ENCODE measurements around the gene DHRS7B.

Gene DHRS7B

DNA sequence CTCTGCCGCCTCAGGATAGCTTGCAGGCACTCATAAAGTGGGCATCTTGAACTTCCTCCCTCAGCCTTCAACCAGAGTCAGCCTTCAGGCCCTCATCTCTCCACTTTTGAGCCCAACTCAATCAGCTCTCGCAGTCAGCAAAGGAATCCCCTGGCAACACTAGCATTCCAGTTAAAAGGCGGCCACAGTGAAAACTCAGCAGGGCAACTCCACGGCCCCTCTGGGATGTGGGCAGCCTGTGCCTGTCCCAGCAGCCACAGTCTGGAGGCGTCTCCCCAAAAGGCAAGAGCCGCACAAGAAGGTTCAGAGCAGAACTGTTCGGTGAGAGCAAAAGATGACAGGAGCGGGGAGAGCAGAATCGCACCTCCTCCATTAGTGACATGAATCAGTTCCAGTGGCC lies 78.2 kb downstream of the DHRS7B start:
- Mint-ChIP-seq H3K4me3 (no peak overlapping the region), H3K36me3 (peaks cover 2% of the 10 kb centered on the region), H3K9me3 (no peaks in the 10 kb centered on the region), H3K27ac (no peak overlapping the region), H3K4me1 (peaks cover 27% of the 10 kb centered on the region), H3K27me3 (no peaks in the 10 kb centered on the region)
- DNase-seq (ENCODE audit: low spot score in 2 of 2): no peak
- ATAC-seq (ENCODE audit: low read depth): no peak

- H3K4me1 Mint-ChIP-seq: peaks cover 27% of the 10 kb centered on the region
- H3K27ac Mint-ChIP-seq: no peak overlapping the region
- ATAC-seq (ENCODE audit: low read depth): no peak
- H3K9me3 Mint-ChIP-seq: no peaks in the 10 kb centered on the region
- no peaks in the 10 kb centered on the region for H3K27me3 Mint-ChIP-seq
- DNase-seq (ENCODE audit: low spot score in 2 of 2): no peak
- peaks cover 3% of the 10 kb centered on the region for H3K36me3 Mint-ChIP-seq
- no peak overlapping the region for H3K4me3 Mint-ChIP-seq
Observed at GRCh38 chr17:21208352-21208751, 81.6 kb downstream of the DHRS7B start.

GRCh38 chr17:21209511-21210175 lies 82.9 kb downstream of the DHRS7B start:
- Mint-ChIP-seq H3K36me3 (peaks cover 5% of the 10 kb centered on the region), H3K4me1 (peaks cover 25% of the 10 kb centered on the region), H3K9me3 (no peaks in the 10 kb centered on the region), H3K27me3 (no peaks in the 10 kb centered on the region), H3K27ac (no peak overlapping the region), H3K4me3 (no peak overlapping the region)
- ATAC-seq (ENCODE audit: low read depth): no peak
- no peak for DNase-seq (ENCODE audit: low spot score in 2 of 2)

DNA sequence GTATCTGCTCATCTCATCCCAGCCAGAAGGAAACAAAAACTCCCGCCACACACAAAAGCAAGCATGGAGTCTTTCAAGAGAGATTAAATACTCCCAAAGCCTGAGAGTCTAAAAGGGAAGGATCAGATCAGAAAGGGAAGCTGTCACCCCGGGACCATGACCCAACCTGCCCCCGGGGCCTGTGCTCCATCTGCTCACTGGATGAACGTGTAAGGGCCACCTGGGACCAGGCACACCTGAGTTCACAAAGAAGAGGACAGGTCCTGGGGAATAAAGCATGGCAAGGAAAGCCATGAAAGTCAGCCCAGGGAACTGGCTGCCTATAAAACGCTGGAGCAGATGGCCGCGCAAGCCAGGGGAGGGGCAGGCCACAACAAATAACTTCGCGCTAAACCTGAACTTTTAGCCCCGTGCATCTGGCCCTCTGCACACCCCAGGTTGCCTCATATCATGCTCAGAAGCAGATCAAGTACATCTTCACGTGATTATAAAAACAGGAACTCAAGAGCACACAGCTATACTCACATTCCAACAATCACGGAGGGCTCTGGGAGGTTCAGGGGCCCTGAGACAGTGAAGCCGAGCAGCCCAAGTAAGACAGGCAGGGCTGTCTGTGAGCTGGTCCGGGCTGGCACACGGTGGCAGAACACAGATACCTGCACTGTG lies 83.8 kb downstream of the DHRS7B start:
- H3K27ac Mint-ChIP-seq: no peak overlapping the region
- ATAC-seq (ENCODE audit: low read depth) (no peak), DNase-seq (ENCODE audit: low spot score in 2 of 2) (no peak)
- H3K4me1 Mint-ChIP-seq: peaks cover 23% of the 10 kb centered on the region
- H3K36me3 Mint-ChIP-seq: peaks cover 5% of the 10 kb centered on the region
- no peak overlapping the region for H3K4me3 Mint-ChIP-seq
- H3K27me3 Mint-ChIP-seq: no peaks in the 10 kb centered on the region
- no peaks in the 10 kb centered on the region for H3K9me3 Mint-ChIP-seq

DNA sequence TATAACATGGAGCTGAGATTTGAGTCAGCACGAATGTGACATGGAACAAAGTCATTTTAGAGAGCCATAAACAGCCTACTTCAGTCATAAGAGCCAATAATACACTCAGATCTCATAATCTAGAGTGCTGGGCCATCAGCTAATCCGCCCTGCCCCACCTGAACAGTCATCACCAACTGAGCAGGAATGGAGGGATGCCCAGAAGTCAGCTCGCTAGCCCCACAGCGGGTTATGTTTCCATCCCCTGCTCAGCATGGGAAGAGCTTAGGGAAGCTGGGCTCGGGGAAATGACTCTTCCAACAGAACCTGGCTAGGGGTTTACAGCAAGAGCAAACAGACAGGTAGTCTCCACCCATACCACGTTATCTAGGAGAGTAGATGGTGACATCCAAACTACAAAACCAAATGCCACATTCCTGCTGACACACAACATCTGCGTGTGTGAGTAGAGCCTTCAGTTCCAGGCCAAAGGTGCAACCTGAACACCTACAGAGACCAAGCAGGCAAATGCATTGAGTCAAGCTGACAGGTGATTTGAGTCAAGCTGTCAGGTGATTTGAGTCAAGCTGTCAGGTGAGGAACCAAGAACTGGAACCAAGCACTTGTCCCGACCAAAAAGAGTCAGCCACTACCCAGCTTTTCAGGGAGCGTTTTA lies 85.2 kb downstream of the DHRS7B start:
- peaks cover 5% of the 10 kb centered on the region for H3K36me3 Mint-ChIP-seq
- peaks cover 20% of the 10 kb centered on the region for H3K4me1 Mint-ChIP-seq
- DNase-seq (ENCODE audit: low spot score in 2 of 2): no peak
- peak overlapping the region; percentile 39 for H3K4me3 Mint-ChIP-seq
- peak overlapping the region; percentile 31 for H3K27ac Mint-ChIP-seq
- H3K9me3 Mint-ChIP-seq: no peaks in the 10 kb centered on the region
- no peak for ATAC-seq (ENCODE audit: low read depth)
- no peaks in the 10 kb centered on the region for H3K27me3 Mint-ChIP-seq

- Mint-ChIP-seq H3K27ac (peak overlapping the region; percentile 95), H3K27me3 (no peaks in the 10 kb centered on the region), H3K4me3 (peak overlapping the region; percentile 95), H3K36me3 (peaks cover 5% of the 10 kb centered on the region), H3K4me1 (peaks cover 20% of the 10 kb centered on the region), H3K9me3 (no peaks in the 10 kb centered on the region)
- ATAC-seq (ENCODE audit: low read depth): no peak
- no peak for DNase-seq (ENCODE audit: low spot score in 2 of 2)
Observed at GRCh38 chr17:21212826-21213637, 86.3 kb downstream of the DHRS7B start.

DNA sequence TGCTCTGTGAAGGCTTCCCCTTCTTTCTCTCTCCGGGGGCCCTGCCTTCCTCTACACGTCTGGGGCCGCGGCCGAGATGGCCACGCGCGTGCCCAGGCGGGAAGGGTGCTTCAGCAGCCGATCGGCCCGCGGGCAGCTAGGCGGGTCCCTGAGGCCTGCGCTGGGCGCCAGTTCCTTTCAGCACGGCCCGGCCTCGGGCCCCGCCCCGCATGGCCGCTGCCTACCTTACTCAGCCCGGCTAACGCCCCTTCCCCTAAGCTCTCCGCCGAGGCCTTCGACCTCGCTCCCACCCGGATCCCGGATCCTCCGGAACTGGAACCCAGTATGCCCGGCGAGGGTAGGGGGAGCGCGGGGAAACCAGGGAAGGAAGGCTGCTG lies 86.9 kb downstream of the DHRS7B start:
- ATAC-seq (ENCODE audit: low read depth) (no peak), DNase-seq (ENCODE audit: low spot score in 2 of 2) (no peak)
- no peaks in the 10 kb centered on the region for H3K27me3 Mint-ChIP-seq
- H3K27ac Mint-ChIP-seq: peak overlapping the region; percentile 95
- no peaks in the 10 kb centered on the region for H3K9me3 Mint-ChIP-seq
- H3K4me1 Mint-ChIP-seq: peaks cover 20% of the 10 kb centered on the region
- H3K4me3 Mint-ChIP-seq: peak overlapping the region; percentile 95
- peaks cover 5% of the 10 kb centered on the region for H3K36me3 Mint-ChIP-seq

GRCh38 chr17:21214015-21214776 lies 87.4 kb downstream of the DHRS7B start, which contains the start of gene TMEM11:
Gene TMEM11 (minus strand): TSS chr17:21214161. CDS start chr17:21214152, 9 bp downstream.
- Mint-ChIP-seq H3K36me3 (peaks cover 5% of the 10 kb centered on the region), H3K27me3 (no peaks in the 10 kb centered on the region), H3K27ac (peak within 1 kb of the TSS; percentile 95), H3K4me3 (peak within 1 kb of the TSS; percentile 95), H3K9me3 (no peaks in the 10 kb centered on the region), H3K4me1 (peaks cover 20% of the 10 kb centered on the region)
- ATAC-seq (ENCODE audit: low read depth) (peak; percentile 93), DNase-seq (ENCODE audit: low spot score in 2 of 2) (peak; percentile 95 to 98)

GRCh38 chr17:21214777-21215541 lies 88.2 kb downstream of the DHRS7B start:
- no peaks in the 10 kb centered on the region for H3K9me3 Mint-ChIP-seq
- H3K27me3 Mint-ChIP-seq: no peaks in the 10 kb centered on the region
- peak; percentile 3 for ATAC-seq (ENCODE audit: low read depth)
- DNase-seq (ENCODE audit: low spot score in 2 of 2): peak in 1 of 2 donors; percentile 5
- peaks cover 20% of the 10 kb centered on the region for H3K4me1 Mint-ChIP-seq
- peak overlapping the region; percentile 95 for H3K4me3 Mint-ChIP-seq
- H3K27ac Mint-ChIP-seq: peak overlapping the region; percentile 52
- H3K36me3 Mint-ChIP-seq: peaks cover 5% of the 10 kb centered on the region

DNA sequence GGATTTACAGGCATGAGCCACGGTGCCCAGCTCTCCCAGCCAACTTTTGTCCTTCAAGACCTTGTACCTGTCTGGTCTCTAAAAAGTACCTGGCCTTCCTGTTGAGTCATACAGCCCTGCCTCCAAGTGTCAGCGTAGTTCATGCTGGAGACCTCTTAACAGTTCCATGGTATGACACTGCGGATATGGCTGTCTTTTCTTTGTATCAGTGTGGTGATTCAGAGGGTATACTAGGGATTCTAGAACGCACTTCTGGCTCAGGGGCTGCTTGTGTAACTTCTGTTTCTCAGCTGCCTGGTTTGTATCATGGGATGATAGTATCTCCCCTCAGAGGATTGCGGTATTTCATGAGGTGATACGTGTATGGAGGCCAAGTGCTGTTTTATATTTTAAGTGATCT lies 89.2 kb downstream of the DHRS7B start:
- H3K4me1 Mint-ChIP-seq: peaks cover 20% of the 10 kb centered on the region
- peak overlapping the region; percentile 95 for H3K4me3 Mint-ChIP-seq
- peak overlapping the region; percentile 52 for H3K27ac Mint-ChIP-seq
- ATAC-seq (ENCODE audit: low read depth): no peak
- H3K27me3 Mint-ChIP-seq: no peaks in the 10 kb centered on the region
- peaks cover 1% of the 10 kb centered on the region for H3K36me3 Mint-ChIP-seq
- DNase-seq (ENCODE audit: low spot score in 2 of 2): no peak
- H3K9me3 Mint-ChIP-seq: no peaks in the 10 kb centered on the region

GRCh38 chr17:21217346-21217745 lies 90.6 kb downstream of the DHRS7B start:
- no peak overlapping the region for H3K27ac Mint-ChIP-seq
- ATAC-seq (ENCODE audit: low read depth) (no peak), DNase-seq (ENCODE audit: low spot score in 2 of 2) (no peak)
- H3K4me1 Mint-ChIP-seq: peaks cover 15% of the 10 kb centered on the region
- H3K27me3 Mint-ChIP-seq: no peaks in the 10 kb centered on the region
- no peak overlapping the region for H3K4me3 Mint-ChIP-seq
- no peaks in the 10 kb centered on the region for H3K9me3 Mint-ChIP-seq
- H3K36me3 Mint-ChIP-seq: peaks cover 7% of the 10 kb centered on the region

DNA sequence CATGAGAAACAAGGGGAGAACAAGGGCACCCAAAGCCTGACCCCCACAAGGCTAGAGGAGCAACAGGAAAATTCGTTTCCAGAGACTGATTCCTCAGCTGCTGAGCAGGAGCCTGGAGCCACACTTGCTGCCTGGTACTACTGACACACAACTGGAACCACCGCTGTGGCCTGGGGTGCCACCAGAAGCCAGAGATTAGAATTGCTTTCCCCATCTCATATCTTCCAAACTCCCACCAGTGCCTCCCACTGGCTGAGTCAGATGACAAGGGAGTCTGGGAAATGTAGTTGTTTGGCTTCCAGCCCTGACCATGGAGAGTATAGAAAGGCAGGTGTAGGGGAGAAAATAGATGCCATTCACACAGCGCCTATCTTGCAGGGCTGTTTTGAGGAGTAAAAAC lies 91.3 kb downstream of the DHRS7B start:
- Mint-ChIP-seq H3K4me3 (no peak overlapping the region), H3K36me3 (peaks cover 7% of the 10 kb centered on the region), H3K9me3 (no peaks in the 10 kb centered on the region), H3K4me1 (peaks cover 11% of the 10 kb centered on the region), H3K27me3 (no peaks in the 10 kb centered on the region), H3K27ac (no peak overlapping the region)
- ATAC-seq (ENCODE audit: low read depth): no peak
- no peak for DNase-seq (ENCODE audit: low spot score in 2 of 2)

Measured in memory B cell (primary cell).